GM18519 (cell line): ENCODE measurements around the gene OCSTAMP.

ENCODE experiments used
- ATAC-seq: cut with Tn5 transposase; IDR thresholded peaks from one replicate; pipeline ENCODE4 v1.9.1; 2021; ENCODE audit warnings: mild to moderate bottlenecking, moderate library complexity; ENCODE audit not compliant: unreplicated experiment, low FRiP score

OCSTAMP gene

DNA sequence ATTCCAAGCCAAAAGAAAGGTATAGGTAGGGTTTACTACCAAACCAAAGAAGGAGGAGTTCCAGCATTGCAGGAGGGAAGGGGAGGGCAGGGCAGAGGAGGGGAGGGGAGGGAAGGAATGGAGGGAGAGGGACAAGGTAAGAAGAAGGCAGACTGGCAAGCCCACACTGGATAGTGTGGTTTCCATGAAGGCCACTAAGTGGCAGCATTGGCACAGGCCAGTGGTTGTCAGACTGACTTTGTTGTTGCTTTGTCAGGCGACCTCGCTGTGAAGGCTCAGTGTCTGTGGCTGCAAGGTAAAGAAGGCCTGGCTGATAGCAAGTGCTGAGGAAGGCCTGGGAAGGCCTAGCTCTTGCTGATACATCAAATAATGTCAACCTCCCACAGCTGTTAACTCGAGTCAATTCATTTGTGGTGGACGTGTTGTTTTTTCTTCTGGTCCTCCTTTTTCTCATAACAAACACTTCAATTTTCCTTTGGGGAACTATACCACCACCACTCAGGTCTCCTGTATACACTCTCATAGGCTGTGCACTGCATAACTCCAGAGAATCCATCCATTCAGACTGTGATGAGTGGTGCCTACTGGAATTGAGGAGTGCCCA, 29.4 kb downstream of the OCSTAMP start:
- ATAC-seq = no peak

DNA sequence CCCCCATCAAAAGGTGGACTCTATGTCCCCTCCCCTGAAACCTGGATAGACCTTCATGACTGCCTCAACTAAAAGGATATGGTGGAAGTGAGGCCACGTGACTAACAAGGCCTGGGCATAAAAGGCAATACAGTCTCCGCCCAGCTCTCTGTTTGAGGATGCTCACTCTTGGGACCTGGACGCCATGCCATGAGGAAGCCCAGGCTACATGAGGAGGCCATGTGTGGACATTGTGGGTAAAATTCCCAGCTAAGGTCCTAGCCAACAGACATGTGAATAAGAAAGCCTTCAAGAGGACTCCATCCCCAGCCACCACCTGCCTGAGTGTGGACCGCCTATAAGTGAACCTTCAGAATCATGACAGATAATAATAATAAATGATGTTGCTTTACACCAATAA, 29.9 kb downstream of the OCSTAMP start:
- ATAC-seq = no peak

- ATAC-seq = no peak
Observed at GRCh38 chr20:46519471-46520068, 30.9 kb downstream of the OCSTAMP start.

DNA sequence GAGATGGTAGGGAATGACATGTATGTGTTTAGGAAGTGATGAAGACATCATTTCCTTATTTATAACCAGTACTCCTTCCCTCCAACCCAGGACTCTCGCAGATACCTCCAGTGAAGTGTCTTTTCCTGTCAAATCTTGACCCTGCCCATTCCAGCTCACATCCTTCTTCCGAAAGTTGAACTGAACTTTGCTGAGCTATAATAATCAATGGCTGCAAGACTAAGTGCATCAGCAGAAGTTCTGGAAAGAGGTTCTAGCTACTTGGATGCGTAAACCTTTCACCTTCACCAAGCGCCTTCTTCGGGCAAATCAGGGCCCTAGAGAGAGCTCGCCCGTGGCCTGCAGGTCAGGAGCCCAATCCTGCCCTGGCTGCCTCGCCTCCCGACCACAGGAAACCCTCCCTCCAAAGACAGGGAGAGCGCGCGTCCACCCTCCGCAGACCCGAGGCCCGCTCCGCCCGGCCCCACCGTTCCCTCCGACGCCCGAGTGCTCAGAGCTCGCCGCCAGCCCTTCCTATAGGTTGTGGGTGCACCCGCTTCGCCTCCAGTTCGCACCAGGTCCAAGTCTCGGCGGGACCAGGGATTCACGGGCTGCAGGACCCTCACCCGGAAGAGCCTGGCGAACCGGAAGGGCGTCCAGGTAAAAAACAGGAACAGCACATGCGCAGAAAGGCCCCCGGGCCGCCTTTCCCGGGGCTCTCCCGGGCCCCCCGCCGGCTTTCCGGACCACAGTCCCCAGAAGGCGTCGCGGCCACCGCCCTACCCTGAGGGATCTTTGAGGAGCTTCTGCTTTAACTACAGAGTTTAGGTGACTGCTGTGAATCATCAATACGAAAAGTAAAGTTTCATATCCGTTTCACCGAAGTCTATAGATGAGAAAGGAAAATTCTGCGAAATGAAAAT, 37.3 kb downstream of the OCSTAMP start, which contains the start of gene ZNF334:
ZNF334 (minus strand) TSS at position 617 of the 902 bp plus-strand sequence. CDS start 1,457 bp downstream, outside the sequence.
- no peak for ATAC-seq

DNA sequence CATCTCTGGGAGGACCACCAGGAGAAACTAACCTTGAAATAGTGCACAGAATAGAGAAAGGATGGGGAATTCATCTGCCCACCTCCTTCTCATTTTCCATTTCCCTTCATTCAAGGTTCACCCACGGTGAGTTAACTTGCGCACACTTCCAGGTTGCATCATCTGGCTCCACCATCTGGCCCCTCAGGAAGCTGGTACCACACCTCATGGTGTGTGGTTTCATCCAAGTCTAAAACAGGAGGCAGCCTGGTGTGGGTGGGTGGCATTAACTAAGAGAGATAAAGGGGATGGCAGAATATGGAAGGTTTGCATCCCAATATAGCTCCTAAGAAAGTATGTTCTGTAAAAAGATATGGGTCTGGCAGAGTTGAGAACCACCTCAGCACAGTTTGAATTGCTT, 40.9 kb downstream of the OCSTAMP start:
- no peak for ATAC-seq

GRCh38 chr20:46507760-46508407, 42.6 kb downstream of the OCSTAMP start:
- no peak for ATAC-seq

GRCh38 chr20:46505506-46505905, 44.9 kb downstream of the OCSTAMP start:
- no peak for ATAC-seq

GRCh38 chr20:46501961-46502360, 48.5 kb downstream of the OCSTAMP start:
- ATAC-seq = no peak

DNA sequence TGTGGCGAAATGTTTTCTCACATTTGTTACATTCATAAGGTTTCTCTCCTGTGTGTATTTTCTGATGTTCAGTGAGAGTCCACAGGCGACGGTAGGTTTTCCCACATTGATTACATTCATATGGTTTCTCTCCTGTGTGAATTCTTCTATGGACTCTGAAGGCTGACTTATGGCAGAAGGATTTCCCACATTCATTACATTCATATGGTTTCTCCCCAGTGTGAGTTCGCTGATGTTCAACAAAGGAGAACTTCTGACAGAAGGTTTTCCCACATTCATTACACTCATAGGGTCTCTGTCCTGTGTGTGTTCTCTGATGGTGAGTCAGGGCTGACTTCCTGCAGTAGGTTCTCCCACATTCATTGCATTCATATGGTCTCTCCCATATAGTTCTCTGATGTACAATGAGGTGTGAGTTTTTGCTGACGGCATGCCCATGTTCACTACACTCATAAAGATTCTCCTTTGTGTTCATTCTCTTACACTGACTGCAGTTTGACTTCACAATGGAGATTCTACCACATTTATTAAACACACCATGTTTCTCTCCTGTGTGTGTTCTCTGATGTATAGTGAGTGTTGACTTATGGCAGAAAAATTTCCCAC, 49.0 kb downstream of the OCSTAMP start:
- no peak for ATAC-seq

- no peak for ATAC-seq
Observed at GRCh38 chr20:46494077-46494476, 56.4 kb downstream of the OCSTAMP start.

- no peak for ATAC-seq
Observed at GRCh38 chr20:46491354-46491753, 59.1 kb downstream of the OCSTAMP start.
